HG02763 (cell line): ENCODE results near the gene RTKN2.

ENCODE experiments used
- ATAC-seq: cut with Tn5 transposase; IDR thresholded peaks from one replicate; pipeline ENCODE4 v1.9.1; 2021; ENCODE audit warnings: mild to moderate bottlenecking, moderate library complexity; ENCODE audit not compliant: unreplicated experiment

RTKN2 gene

GRCh38 chr10:62180677-62181076 lies 88.0 kb downstream of the RTKN2 start:
- ATAC-seq = no peak

- ATAC-seq = no peak
These were observed 90.1 kb downstream of the RTKN2 start for GRCh38 chr10:62178568-62178967.

- no peak for ATAC-seq
These were observed 91.5 kb downstream of the RTKN2 start for GRCh38 chr10:62177111-62177510.

DNA sequence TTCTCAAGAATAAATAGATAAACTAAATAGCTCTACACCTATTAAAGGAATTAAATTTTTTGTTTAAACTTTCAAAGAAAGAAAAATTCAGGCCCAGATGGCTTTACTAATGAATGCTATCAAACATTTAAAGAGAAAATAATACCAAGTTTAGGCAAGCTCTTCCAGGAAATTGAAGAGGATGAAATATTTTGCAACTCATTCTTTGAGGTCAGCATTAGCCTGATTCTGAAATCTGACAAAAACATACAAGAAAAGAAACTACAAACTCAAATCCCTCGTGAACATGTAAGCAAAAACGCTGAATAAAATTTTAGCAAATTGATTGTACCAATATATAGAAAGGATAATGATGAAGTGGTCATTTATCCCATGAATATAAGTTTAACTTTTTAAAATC lies 93.4 kb downstream of the RTKN2 start:
- ATAC-seq = no peak

- ATAC-seq = no peak
These were observed 96.2 kb downstream of the RTKN2 start for GRCh38 chr10:62172465-62172864.

DNA sequence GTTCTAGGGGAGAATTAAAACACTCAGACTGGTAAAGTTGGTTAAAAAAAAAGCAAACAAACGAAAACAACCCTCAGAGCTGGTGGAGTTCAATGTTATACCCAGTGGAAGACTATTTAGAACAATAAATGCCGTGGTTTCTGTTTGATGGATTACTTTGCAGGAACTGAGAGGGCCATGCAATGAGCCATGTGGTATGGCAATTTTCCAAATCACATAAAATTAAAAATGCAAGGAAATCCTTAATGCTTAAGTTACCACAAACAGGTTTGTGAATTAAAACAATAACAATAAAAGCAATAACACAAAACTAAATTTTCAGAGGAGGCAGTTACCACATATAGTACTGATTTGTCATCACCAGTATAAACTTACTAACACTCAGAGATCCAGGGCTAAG lies 96.9 kb downstream of the RTKN2 start:
- ATAC-seq = no peak

DNA sequence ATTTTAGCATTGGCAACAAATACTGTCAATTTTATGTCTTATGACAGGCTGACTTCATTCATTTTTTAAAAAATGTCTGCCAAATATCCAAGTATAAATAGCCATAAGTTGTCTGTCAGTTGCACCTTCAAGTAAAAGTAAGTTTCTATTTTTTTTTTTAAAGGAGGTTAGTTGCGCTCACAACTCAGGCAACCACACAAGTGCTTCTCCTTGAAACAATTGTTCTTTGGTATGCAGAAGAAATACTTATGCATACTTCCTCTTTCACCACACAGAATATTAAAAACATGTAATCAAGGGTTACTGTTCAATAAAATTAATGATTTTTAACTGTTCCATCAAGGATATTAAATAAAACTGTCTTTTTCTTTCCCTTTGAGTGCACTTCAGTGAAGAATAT lies 97.9 kb downstream of the RTKN2 start:
- ATAC-seq = no peak

GRCh38 chr10:62166331-62167131 lies 102.1 kb downstream of the RTKN2 start:
- ATAC-seq = peak; percentile 99

GRCh38 chr10:62165803-62166202 lies 102.8 kb downstream of the RTKN2 start:
- ATAC-seq = no peak

DNA sequence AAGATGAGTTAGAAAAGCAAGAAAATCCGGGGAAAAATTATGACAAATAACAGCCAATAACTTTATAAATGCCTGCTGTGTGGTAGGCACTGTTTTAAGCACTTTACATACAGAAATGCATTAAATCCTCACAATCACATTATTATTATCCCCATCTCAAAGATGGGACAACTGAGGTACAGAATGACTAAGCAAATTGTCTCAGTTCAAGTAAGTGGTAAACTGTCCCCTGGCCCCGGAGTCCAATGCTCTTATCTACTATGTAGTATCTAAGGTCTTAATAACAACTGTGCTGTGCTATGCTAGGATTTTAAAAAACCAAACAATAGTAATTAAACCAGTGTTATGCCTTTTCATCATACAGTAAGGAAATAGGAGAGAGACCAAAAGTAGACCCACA lies 105.6 kb downstream of the RTKN2 start:
- ATAC-seq = no peak

GRCh38 chr10:62162261-62162981 lies 106.2 kb downstream of the RTKN2 start:
- ATAC-seq = no peak

GRCh38 chr10:62159351-62159750 lies 109.3 kb downstream of the RTKN2 start:
- ATAC-seq = no peak

- no peak for ATAC-seq
These were observed 111.0 kb downstream of the RTKN2 start for GRCh38 chr10:62157601-62158000.

DNA sequence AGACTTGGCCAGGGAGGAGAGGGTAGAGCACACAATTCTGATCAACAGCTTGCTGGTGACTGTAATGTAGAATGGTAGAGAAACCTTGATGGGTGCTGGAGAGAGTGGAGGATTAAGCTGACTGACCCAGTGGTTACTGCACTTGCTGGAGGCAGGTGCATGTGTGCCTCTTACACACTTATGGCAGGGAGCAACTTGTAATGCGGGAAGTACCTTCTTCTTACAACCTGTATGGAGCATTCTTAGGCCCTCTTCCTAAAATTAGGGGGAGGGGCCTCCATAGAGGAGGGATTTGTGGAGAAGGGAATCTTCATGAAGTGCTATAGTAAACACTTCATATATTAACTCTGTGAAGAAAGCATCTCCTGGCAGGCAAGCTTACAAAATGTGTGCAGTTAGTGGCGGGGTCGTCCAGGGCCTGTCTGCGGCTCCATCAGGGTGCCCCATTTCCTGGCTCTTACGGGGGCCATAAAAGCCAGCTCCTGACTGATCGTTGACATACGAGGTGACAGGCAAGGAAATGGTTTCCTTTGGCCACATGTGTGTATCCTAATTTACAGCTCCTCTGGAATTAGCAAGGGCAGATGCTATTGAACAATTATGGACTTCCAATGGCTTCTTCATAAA lies 113.5 kb downstream of the RTKN2 start:
- ATAC-seq = no peak

DNA sequence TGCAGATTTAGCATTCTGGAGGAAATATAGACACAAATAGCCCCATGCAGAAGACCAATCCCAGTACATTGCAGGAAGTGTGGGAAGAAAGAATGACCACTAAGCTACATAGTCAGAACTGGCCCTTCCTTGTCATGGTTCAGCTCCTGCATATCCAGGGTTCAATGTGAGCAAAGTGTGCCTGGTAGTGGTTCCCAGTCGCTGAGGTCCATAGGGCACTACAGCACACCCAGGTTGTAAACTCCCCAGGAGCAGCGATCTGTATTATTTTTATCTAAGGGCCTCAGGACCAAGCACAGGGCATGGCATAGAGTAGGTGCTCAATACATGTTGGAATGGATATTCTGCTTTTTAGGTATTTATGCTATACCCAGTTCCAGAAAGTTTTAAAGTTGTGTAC lies 114.4 kb downstream of the RTKN2 start:
- ATAC-seq = no peak

DNA sequence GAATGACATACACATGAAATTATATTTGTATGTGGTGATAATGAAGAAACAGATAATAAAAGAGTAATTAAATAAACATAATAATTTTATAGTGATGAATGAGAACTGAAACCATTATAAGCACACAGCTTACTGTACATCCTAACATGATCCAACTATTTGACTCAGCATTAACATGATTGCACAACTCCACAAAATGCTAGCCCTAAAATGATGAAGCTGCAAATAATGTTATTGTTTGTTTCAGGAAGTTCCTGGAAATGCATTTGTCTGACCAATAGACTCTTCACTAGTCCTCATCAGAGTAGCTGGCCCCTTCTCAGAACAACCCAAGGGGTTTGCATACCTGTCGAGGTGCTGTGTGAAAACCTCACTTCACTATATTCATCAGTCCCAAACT lies 115.5 kb downstream of the RTKN2 start:
- no peak for ATAC-seq

DNA sequence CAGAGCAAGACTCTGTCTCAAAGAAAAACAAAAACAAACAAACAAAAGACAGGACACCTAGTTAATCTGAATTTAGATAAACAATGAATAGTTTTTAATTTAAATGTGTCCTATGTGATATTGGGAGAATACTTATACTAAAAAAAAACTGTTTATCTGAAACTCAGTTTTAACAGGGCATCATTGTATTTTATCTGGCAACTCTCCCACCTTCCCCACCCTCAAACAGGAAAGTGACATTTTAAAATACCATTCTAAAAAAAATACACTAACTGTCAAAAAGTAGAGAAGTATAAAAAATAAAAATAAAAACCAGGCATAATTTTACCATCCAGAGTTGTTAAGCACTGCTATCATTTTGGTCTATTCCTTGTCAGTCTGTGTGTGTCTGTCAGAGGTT lies 119.0 kb downstream of the RTKN2 start:
- ATAC-seq = no peak

GRCh38 chr10:62148155-62148554 lies 120.5 kb downstream of the RTKN2 start:
- no peak for ATAC-seq

DNA sequence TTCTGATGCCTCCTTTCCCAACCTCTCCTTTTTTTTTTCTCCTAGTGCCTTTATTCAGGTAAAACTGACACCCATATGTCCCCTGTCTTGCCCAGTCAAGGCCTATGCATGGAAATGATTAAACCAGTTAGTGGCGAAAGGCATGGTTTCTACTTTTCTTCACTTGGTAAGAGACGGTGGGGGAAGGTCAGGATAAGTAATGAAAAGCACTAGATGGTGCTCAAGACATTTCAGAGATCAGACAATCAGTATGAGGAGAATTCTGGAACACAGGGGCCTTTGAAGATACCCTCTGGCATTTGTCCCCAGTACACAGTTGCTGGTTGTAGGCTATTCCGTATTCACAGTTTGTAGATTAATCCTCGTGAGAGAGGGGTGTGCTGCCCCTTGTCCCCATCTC lies 121.2 kb downstream of the RTKN2 start:
- no peak for ATAC-seq

GRCh38 chr10:62136931-62137330 lies 131.7 kb downstream of the RTKN2 start:
- no peak for ATAC-seq

GRCh38 chr10:62133618-62134017 lies 135.0 kb downstream of the RTKN2 start:
- ATAC-seq = peak; percentile 86
